ENCODE data around the gene CDCA4.
A peak's percentile ranks its signal among the peaks of the same experiment; 100 is the strongest.

Gene CDCA4

GRCh38 chr14:105012171-105012985 is 8.5 kb downstream of the CDCA4 start:
- DNase-seq, result no peak

- DNase-seq, result no peak
These were observed 9.4 kb downstream of the CDCA4 start for GRCh38 chr14:105011312-105011990.

- DNase-seq, result no peak
These were observed 10.0 kb downstream of the CDCA4 start for GRCh38 chr14:105010891-105011291.

- DNase-seq, result no peak
These were observed 10.8 kb downstream of the CDCA4 start for GRCh38 chr14:105010106-105010505.

- no peak for DNase-seq
These were observed 13.2 kb downstream of the CDCA4 start for GRCh38 chr14:105007593-105008264.

GRCh38 chr14:105006831-105007592 is 13.9 kb downstream of the CDCA4 start:
- no peak for DNase-seq

DNA sequence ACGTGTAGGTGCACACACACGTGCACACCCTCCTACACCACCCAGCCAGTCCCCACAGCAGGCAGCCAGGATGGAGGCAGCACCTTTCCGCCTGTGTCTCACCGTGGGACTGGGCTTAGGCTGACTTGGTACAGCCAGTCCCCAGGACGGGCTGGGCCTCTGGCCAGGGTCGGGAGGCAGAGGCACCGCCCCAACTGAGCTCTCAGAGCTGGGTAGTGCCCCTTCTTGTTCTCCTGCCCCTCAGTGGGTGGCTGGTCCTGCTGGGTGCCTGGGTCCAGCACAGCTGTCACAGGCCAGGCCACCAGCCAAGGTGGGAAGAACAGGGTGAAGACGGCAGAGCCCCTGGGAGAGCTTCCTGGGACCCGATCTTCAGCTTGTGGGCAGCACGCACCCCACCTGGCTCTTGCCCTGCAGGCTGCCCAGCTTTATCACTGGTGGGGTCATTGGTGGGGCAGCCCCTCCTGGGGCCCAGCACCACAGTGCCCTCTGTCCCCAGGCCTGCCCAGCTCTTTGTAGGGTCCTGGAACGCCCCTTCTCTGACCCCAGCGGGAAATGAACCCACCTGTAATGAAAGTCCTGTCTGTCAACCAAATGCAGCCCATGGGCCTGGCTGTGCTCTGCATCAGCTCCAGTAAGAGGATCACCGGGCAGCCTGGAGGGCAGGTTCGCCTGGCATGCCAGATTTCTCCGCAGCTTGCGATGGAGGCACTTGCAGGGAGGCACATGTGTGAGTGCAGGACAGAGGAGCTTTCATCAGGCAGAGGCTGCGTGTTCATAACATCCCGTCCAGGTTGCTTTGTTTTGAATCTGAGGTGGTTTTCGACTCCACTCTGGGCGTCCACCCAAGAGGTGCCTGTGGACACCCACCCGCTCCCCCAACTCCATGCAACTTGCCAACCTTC is 14.7 kb downstream of the CDCA4 start:
- no peak for DNase-seq

- no peak for DNase-seq
These were observed 15.5 kb downstream of the CDCA4 start for GRCh38 chr14:105005329-105005928.

GRCh38 chr14:104999361-104999760 is 21.5 kb downstream of the CDCA4 start:
- no peak for DNase-seq

- DNase-seq, result peak; percentile 90
These were observed 22.1 kb downstream of the CDCA4 start for GRCh38 chr14:104998801-104999200.

GRCh38 chr14:104996483-104996882 is 24.4 kb downstream of the CDCA4 start:
- DNase-seq, result no peak

- no peak for DNase-seq
These were observed 24.9 kb downstream of the CDCA4 start for GRCh38 chr14:104996032-104996431.

GRCh38 chr14:104994978-104995377 is 25.9 kb downstream of the CDCA4 start:
- no peak for DNase-seq

DNA sequence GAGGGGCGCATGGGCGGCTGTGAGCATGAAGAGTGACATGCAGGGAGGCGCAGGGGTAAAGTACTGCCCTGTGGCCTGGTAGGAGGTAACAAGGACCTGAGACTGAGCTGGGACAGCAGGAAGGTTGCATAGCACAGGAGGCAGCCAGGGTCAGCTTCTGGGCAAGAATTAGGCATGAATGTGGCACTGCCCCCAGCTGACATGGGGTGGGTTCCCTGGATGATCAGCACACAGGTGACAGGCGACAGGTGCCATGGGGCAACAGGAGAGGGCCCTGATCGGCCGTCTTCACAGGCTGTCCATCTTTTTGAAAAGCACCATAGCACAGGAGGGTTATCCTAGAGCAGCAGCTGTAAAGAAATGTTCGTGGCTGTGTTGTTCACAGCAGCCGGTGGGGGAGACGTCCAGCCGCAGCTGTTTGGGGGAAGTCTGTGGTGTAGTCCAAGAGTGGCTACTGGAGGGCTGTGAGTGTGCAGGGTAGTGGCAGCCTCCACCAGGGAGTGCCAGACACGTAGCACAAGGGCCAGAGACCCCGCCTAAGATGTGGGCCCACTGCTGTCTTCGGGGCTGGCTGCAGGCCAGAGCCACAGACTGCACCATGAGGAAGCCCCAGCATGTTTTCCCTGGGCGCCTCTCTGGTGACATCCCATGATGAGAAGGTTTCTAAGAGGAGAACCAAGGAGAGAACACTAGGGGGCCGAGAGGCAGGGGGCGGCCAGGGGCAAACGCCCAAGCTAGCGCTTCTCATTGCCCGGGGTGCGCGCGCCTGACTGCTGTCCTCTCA is 26.9 kb downstream of the CDCA4 start:
- no peak for DNase-seq

DNA sequence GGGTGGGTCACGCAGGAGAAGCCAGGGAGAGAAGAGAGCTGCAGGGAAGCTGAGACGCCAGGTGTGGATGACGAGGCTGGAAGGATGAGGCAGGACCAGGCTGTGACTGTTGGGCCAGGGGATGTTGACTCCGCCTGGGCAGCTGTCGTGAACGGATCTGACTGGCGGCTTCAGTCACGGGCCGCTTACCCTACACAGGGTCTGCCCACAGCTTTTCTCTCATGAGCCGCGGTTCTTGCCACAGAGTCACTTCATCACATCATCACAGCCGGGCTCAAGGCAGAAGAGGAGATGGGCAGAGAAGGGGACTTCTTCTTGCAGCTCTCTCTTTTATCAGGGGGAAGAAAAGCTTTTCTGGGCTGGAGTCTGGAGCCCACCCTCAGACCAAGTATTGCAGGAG is 27.6 kb downstream of the CDCA4 start:
- DNase-seq, result no peak

GRCh38 chr14:104992501-104992900 is 28.4 kb downstream of the CDCA4 start:
- DNase-seq, result no peak

- DNase-seq, result no peak
These were observed 29.0 kb downstream of the CDCA4 start for GRCh38 chr14:104991896-104992230.

DNA sequence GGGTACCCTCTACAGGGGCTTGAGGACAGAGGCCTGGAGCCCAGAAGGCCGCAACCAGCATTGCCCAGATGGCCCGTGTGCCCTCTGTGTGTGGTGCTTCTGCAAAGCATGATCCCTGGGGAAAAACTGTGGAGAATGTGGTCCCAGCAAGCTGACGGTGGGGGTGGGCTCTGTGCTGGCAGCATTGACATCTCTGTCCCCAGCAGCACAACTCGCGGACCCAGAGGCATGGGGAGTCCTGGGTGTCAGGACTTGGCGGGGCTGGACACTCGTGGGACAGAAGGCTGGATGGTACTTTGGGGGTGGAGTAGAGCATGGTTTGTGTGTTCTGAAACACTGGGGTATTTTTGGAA is 31.0 kb downstream of the CDCA4 start:
- no peak for DNase-seq

- no peak for DNase-seq
These were observed 31.5 kb downstream of the CDCA4 start for GRCh38 chr14:104989236-104989950.

DNA sequence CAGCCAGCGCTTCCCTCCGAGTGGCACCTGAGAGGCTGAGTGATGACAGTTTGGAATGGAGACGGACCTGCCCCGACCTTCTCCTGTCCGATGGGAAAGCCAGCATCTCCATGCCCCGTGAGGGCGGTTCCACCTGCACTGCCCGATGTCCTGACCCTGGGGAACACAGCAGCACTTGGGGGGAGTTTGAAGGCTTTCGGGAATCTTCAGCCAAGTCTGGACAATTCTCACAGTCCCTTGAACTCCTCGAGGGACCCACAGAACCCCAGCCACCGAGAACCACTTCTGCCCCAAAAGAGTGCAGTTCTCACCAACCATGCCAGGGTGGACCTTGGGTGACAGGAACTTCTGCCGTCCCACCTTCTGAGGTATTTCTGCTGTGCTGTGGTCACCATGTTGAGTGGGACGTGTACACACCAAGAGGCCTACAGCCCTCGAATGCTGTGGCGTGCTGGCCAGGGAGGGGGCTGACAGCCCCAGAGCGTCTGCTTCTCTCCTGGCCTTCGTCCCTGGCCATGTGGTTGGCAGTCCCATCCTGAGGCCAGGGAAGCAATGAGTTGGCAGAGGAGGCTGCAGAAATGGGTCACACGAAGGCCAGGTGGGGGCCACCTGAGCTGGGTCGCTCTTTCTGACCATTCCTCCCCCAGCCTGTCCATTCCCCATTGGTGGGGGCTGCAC is 34.3 kb downstream of the CDCA4 start:
- DNase-seq, result no peak
